Left lung (tissue), 10 donors: ENCODE measurements around the gene FYN. TPM values are rescaled to one million over a fixed set of nuclear protein-coding genes. Genes with fewer than 3 reads are reported as not detected.
"Not testable (repeated sequence)": the region's sequence is repeated elsewhere in the genome, so short reads cannot be mapped to it uniquely, and the experiment has no call there.

ENCODE experiments used
- ATAC-seq: fragments of 200-7000 bp; cut with Tn5 transposase; one replicate; pipeline ENCODE4 v1.9.1; 2020; ENCODE audit warnings: moderate library complexity
- DNase-seq, 4 donors: peaks; one replicate each; pipeline ENCODE4 v3.0.0-alpha.2; 2013 to 2020
- H3K27ac ChIP-seq, 2 donors: fragments of 200-600 bp; sonication (generic) in 1 of 2; one replicate each; pipeline versions ENCODE4 v1.5.0 to v1.8.0; 2020 to 2021
- H3K27me3 ChIP-seq, 2 donors: fragments of 200-600 bp; sonication (generic) in 1 of 2; one replicate each; pipeline versions ENCODE4 v1.5.0 to v1.8.0; 2020 to 2021
- H3K36me3 ChIP-seq, 2 donors: fragments of 200-600 bp; sonication (generic) in 1 of 2; one replicate each; pipeline versions ENCODE4 v1.5.0 to v1.8.0; 2020 to 2021
- H3K4me1 ChIP-seq, 2 donors: fragments of 200-600 bp; one replicate each; pipeline ENCODE4 v1.8.0; 2021
- H3K4me3 ChIP-seq, 2 donors: fragments of 200-600 bp; sonication (generic) in 1 of 2; one replicate each; pipeline versions ENCODE4 v1.5.0 to v1.8.0; 2020 to 2021; ENCODE audit warnings: mild to moderate bottlenecking in 1 of 2
- H3K9me3 ChIP-seq, 2 donors: fragments of 200-600 bp; sonication (generic) in 1 of 2; one replicate each; pipeline versions ENCODE4 v1.5.0 to v1.8.0; 2020 to 2021
- intact Hi-C, 2 donors: fragments of 100-400 bp; cut with DNase I; formaldehyde crosslinking; loops; one replicate each; pipeline versions ENCODE4 v1.11.2 to v1.14.2; 2022
- polyA plus RNA-seq, 6 donors: library from polyadenylated mRNA; unstranded; fragments of 120-200 nt; gene quantifications; one replicate each; pipeline ENCODE4 v1.2.1, GENCODE V29; 2013; ENCODE audit not compliant: insufficient read length in 6 of 6
- total RNA-seq, 2 donors: library from RNA; stranded (reverse); fragmentation: NEBNext Ultra II Directional; extraction: Animal tissue kit (Norgen Biotek cat#: 25700); gene quantifications; one replicate each; pipeline ENCODE4 v1.2.1, GENCODE V29; 2021
- TF ChIP-seq, protein P1 (sequence below), 2 donors: fragments of 200-600 bp; sonication (generic) in 1 of 2; IDR thresholded peaks; one replicate each; pipeline versions ENCODE4 v1.5.0 to v1.8.0; 2021; ENCODE audit warnings: antibody characterized with exemption in 2 of 2
- donor health status: DM: no; HTN: yes; CAD: no.
- donor health status: DM: no; HTN: no; CAD: no.

FYN gene
- total and polyA plus RNA-seq, 8 donors, result 58.8 to 165 (median 144) TPM

DNA sequence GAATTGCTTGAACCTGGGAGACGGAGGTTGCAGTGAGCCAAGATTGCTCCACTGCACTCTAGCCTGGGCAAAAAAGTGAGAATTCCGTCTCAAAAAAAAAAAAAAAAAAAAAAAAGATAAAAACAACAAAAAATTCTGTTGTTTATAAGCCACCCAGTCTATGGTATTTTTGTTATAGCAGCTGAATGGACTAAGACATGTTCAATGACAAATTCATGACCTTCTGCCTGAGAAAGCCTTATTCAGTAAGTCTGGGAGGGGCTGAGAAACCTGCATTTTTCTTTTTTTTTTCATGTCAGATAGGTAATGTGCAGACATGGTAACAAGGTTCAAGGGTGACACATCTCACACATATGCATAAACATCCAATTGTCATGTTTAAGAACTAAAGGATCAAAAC lies 227.2 kb downstream of the FYN start:
- no peak for ATAC-seq
- no peaks in the 10 kb centered on the region for H3K9me3 ChIP-seq

DNA sequence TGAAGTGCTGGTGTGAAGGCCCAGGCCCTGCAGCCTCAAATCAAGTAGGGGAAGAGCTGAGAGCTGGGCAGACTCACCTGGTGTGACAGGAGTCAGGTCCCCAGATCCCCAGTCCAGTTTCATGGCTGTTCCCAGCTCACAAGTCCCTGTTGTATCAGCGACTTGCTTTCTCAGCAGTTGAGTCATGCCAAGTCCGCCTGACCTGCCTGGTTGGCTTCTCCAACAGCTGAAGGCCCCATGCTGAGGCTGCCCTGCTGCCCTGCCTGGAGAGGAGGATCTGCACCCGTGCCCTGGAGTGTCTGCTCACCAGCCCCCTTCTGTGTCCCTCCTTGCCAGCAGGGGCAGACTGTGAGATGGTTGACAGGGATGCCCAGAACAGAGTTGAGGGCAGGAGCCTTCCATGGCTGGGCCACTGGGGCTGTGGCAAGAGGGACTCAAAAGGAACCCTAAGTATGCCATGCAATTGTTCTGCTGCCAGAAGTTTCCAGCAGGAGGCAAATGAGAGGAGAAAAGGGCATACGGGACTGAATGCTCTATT lies 228.3 kb downstream of the FYN start:
- intact Hi-C loops, result no loop called here
- TF ChIP-seq, protein P1, sequence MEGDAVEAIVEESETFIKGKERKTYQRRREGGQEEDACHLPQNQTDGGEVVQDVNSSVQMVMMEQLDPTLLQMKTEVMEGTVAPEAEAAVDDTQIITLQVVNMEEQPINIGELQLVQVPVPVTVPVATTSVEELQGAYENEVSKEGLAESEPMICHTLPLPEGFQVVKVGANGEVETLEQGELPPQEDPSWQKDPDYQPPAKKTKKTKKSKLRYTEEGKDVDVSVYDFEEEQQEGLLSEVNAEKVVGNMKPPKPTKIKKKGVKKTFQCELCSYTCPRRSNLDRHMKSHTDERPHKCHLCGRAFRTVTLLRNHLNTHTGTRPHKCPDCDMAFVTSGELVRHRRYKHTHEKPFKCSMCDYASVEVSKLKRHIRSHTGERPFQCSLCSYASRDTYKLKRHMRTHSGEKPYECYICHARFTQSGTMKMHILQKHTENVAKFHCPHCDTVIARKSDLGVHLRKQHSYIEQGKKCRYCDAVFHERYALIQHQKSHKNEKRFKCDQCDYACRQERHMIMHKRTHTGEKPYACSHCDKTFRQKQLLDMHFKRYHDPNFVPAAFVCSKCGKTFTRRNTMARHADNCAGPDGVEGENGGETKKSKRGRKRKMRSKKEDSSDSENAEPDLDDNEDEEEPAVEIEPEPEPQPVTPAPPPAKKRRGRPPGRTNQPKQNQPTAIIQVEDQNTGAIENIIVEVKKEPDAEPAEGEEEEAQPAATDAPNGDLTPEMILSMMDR (IDR thresholded peaks at IDR 0.05), result no peak
- DNase-seq (no peak), ATAC-seq (no peak)
- no peak overlapping the region for H3K27ac ChIP-seq
- no peaks in the 10 kb centered on the region for H3K36me3 ChIP-seq
- H3K9me3 ChIP-seq, result no peaks in the 10 kb centered on the region
- no peaks in the 10 kb centered on the region for H3K27me3 ChIP-seq
- peaks cover 0 to 8% of the 10 kb centered on the region in 2 donors for H3K4me1 ChIP-seq
- H3K4me3 ChIP-seq, result no peak overlapping the region

More for the DNA sequence above, 227.2 kb downstream of the FYN start:
- TF ChIP-seq, protein P1 (IDR thresholded peaks at IDR 0.05), result no peak
- intact Hi-C loops, result no loop called here
- DNase-seq, result no peak
- H3K4me3 ChIP-seq, result no peak overlapping the region
- peaks cover 0 to 8% of the 10 kb centered on the region in 2 donors for H3K4me1 ChIP-seq
- H3K36me3 ChIP-seq, result no peaks in the 10 kb centered on the region
- no peak overlapping the region for H3K27ac ChIP-seq
- H3K27me3 ChIP-seq, result no peaks in the 10 kb centered on the region

DNA sequence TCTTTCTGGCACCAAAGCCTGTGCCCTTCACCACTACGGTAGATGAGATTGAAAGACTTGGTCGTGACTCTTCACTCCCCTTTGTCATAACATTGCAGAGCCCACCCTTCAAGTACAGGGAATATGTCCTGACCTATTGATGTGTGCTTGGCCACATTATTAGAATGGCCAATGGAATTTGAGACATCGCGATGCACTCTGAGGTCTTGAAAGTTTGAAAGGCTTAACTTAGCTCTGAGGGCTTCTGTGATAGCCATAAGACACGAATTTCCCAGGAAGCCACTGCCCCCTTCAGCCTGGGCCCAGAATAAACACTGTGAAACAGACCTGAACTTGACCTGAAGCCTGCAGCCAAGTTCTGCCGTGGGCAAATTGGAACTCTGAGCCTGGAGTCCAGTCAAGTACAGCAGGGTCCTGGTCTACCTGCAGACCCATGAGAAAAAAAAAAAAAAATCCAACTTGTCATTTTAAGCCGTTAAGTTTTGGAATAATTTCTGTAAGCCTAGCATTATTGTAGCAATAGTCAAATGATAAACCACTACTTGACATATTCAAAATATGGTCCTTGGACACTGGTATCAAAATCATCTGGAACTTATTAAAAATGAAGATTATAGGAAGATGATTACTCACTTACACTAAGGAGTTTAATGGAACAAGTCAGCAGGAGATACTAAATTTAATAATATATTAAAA lies 230.6 kb downstream of the FYN start:
- TF ChIP-seq, protein P1 (IDR thresholded peaks at IDR 0.05), result peak; percentile 29 to 42
- intact Hi-C loops, result no loop called here
- Histone ChIP-seq H3K36me3 (no peaks in the 10 kb centered on the region), H3K27ac (no peak overlapping the region), H3K4me3 (no peak overlapping the region), H3K9me3 (no peaks in the 10 kb centered on the region), H3K27me3 (no peaks in the 10 kb centered on the region), H3K4me1 (peaks cover 0 to 8% of the 10 kb centered on the region in 2 donors)
- ATAC-seq (peak; percentile 96), DNase-seq (peak in 2 of 4 donors; percentile 61 to 64)

GRCh38 chr6:111639266-111639665 lies 234.0 kb downstream of the FYN start:
- DNase-seq (no peak), ATAC-seq (no peak)
- TF ChIP-seq, protein P1 (IDR thresholded peaks at IDR 0.05), result no peak
- H3K36me3 ChIP-seq, result no peaks in the 10 kb centered on the region
- intact Hi-C loops, result no loop called here
- no peak overlapping the region for H3K27ac ChIP-seq
- no peak overlapping the region for H3K4me3 ChIP-seq
- H3K9me3 ChIP-seq, result no peaks in the 10 kb centered on the region
- H3K27me3 ChIP-seq, result no peaks in the 10 kb centered on the region
- H3K4me1 ChIP-seq, result peaks cover 0 to 8% of the 10 kb centered on the region in 2 donors

GRCh38 chr6:111634981-111635380 lies 238.3 kb downstream of the FYN start:
- not testable (repeated sequence) for H3K27ac ChIP-seq, ATAC-seq

More at GRCh38 chr6:111634981-111635380, 238.3 kb downstream of the FYN start:
- DNase-seq, H3K9me3 ChIP-seq, H3K27me3 ChIP-seq, H3K36me3 ChIP-seq, H3K4me1 ChIP-seq, intact Hi-C loops, H3K4me3 ChIP-seq: not testable (repeated sequence)
